GM12872 (cell line): Measurements from ENCODE around the gene PICK1.

Experiments
- CTCF ChIP-seq: IDR thresholded peaks from 3 replicates; pipeline ENCODE4 v1.5.1; 2011; ENCODE audit warnings: low read depth, mild to moderate bottlenecking, low read length, moderate library complexity; ENCODE audit not compliant: insufficient read depth

Gene PICK1

GRCh38 chr22:38056969-38057891 lies at the start of gene PICK1:
PICK1 (plus strand) TSS chr22:38057404; CDS start chr22:38057810, 406 bp downstream.
- no peak for TF ChIP-seq CTCF

DNA sequence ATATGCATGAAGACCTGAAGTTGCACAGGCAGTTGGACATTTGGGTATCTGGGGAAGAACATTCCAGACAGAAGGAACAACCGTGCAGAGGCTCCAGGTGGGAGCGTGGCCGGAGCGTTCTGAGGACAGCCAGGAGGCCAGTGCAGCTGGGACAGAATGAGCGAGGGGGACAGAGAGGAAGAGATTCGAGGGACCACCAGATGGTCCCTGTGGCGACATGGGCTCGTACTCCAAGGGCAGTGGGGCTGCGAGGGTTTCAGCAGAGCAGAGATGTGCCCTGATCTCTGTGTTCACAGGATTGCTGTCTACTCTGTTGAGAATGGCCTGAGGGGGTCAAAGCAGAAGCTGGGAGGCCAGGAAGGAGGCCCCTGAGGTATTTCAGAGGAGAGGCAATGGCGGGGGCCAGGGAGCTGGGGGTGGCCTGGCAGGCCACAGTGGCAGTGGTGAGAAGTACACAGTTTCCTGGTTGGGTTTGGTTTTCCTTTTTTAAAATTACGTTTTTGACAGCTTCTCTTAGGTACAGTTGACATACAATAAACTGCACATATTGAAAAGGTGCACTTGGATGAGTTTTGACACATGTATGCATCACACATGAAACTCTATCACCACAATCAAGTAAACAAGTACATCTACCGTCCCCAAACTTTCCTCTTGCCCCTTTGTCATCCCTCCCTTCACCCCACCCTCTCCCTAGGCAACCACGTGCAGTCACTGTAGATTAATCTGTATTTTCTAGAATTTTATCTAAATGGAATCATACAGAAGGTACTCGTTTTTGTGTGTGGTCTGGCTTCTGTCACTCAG lies 48.0 kb upstream of the PICK1 start:
- no peak for TF ChIP-seq CTCF

GRCh38 chr22:38012604-38013072 lies 44.6 kb upstream of the PICK1 start:
- TF ChIP-seq CTCF = no peak

GRCh38 chr22:38014083-38014482 lies 43.1 kb upstream of the PICK1 start:
- no peak for TF ChIP-seq CTCF

DNA sequence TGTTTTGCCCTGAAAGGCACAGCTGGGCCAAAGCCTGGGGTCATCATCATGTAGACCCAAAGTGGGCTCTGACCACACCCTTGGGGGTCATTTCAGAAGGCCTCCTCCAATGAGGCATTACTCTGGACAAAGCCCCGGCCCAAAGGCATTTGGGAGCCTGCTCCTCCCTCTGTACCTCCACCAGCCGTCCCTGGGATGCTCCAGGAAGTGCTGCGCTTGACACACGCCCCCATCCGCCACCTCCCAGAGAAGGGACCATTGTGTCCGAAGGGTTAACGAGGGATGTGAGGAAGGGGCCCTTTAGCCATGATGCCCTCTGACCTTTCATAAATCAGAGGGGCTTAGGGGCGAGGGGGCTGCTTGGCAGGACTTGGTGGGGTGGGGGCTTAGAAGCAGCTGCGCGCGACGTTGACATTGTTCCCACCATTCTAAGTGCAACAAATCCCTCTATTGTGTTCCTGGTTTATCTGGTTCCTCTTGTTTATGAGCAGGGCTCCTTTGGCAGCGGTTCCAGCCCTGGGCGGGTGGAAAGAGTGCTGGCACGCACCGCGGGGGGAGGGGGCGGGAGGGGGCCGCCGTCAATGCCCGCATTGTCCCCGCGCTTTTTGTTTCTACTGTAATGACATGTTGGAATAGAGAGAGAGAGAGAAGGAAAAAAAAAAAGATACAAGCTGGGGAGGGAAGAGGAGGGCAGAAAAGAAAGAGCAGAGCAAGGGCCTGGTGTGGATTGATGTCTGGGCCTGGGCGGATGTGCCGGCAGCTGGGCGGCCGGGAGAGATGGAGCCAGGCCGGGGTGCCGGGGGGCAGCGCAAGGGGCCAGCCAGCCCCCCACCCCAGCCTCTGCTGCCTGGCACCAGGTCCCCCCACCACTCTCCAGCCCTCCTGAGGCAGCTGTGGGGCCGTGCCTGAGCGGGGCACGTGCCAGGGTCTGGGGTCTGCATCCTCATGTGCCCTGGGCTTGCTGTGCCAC lies 40.7 kb upstream of the PICK1 start:
- TF ChIP-seq CTCF = no peak

- TF ChIP-seq CTCF = no peak
These were observed 39.8 kb upstream of the PICK1 start for GRCh38 chr22:38017272-38017920.
